IMR-90 (cell line): ENCODE measurements around the gene THNSL1. TPM values are rescaled to one million over a fixed set of nuclear protein-coding genes. Genes with fewer than 3 reads are reported as not detected.
A peak's percentile ranks its signal among the peaks of the same experiment; 100 is the strongest.

Experiments used
- ATAC-seq: fragments of 200-7000 bp; cut with Tn5 transposase; 2 replicates; pipeline ENCODE4 v1.9.1; 2020; ENCODE audit warnings: low read depth, mild to moderate bottlenecking, moderate library complexity
- BruUV-seq: library from RNA; stranded (reverse); fragments of 400-500 nt; replicated peaks from 2 replicates; lab custom pipeline; 2021; lab: Mats Ljungman, UMichigan
- CTCF ChIA-PET: fragments of 300-600 bp; formaldehyde crosslinking; extraction: SDS; loops from one replicate; lab custom pipeline; 2021; ENCODE audit warnings: antibody characterized with exemption; lab: Yijun Ruan, JAX
- POLR2A ChIA-PET: fragments of 300-600 bp; sonication (Branson Sonifier 250); formaldehyde crosslinking; loops from one replicate; lab custom pipeline; 2022; ENCODE audit warnings: antibody characterized with exemption; ENCODE audit not compliant: unreplicated experiment; lab: Charles Lee
- DNase-seq: peaks from one replicate; pipeline ENCODE4 v3.0.0; 2013
- H2AFZ ChIP-seq: replicated peaks from 2 replicates; pipeline ENCODE3; 2013; ENCODE audit warnings: low read length, mild to moderate bottlenecking; ENCODE audit not compliant: poor library complexity
- H2AK5ac ChIP-seq: 2 replicates; pipeline ENCODE4 v1.6.1; 2013; ENCODE audit warnings: low read depth, low read length, inconsistent platforms
- H2AK9ac ChIP-seq: replicated peaks from 2 replicates; pipeline ENCODE3; 2013; ENCODE audit warnings: mild to moderate bottlenecking, low read depth, low read length, moderate library complexity; ENCODE audit not compliant: poor library complexity
- H2BK120ac ChIP-seq: 2 replicates; pipeline ENCODE4 v1.6.1; 2013; ENCODE audit warnings: low read depth, low read length, inconsistent platforms
- H2BK15ac ChIP-seq: 3 replicates; pipeline ENCODE4 v1.6.1; 2013; ENCODE audit warnings: low read depth, low read length, inconsistent platforms
- H2BK20ac ChIP-seq: 2 replicates; pipeline ENCODE4 v1.6.1; 2013; ENCODE audit warnings: low read depth, mild to moderate bottlenecking, inconsistent platforms, low read length, moderate library complexity
- H2BK5ac ChIP-seq: 2 replicates; pipeline ENCODE4 v1.6.1; 2013; ENCODE audit warnings: mild to moderate bottlenecking, low read depth, low read length, inconsistent platforms; ENCODE audit not compliant: poor library complexity, severe bottlenecking
- H3K14ac ChIP-seq: replicated peaks from 2 replicates; pipeline ENCODE4 v1.6.1; 2013; ENCODE audit warnings: low read depth, low read length, inconsistent platforms
- H3K18ac ChIP-seq: 2 replicates; pipeline ENCODE4 v1.6.1; 2013; ENCODE audit warnings: low read depth, low read length, control low read depth
- H3K23ac ChIP-seq: 2 replicates; pipeline ENCODE4 v1.6.1; 2013; ENCODE audit warnings: low read depth, low read length, inconsistent platforms
- H3K27ac ChIP-seq: 2 replicates; pipeline ENCODE4 v1.5.1; 2013; ENCODE audit warnings: mild to moderate bottlenecking, control low read depth, low read length; ENCODE audit not compliant: insufficient read depth
- H3K27me3 ChIP-seq: 2 replicates; pipeline ENCODE4 v1.6.1; 2013; ENCODE audit warnings: low read length; ENCODE audit not compliant: control insufficient read depth, insufficient read depth
- H3K36me3 ChIP-seq: 2 replicates; pipeline ENCODE4 v1.6.1; 2013; ENCODE audit warnings: low read length, mixed read lengths; ENCODE audit not compliant: control insufficient read depth, insufficient read depth
- H3K4ac ChIP-seq: 2 replicates; pipeline ENCODE4 v1.6.1; 2013; ENCODE audit warnings: low read depth, low read length, inconsistent platforms
- H3K4me1 ChIP-seq: 2 replicates; pipeline ENCODE4 v1.6.1; 2013; ENCODE audit warnings: low read length, mixed read lengths; ENCODE audit not compliant: control insufficient read depth, insufficient read depth
- H3K4me2 ChIP-seq: 2 replicates; pipeline ENCODE4 v1.6.1; 2013; ENCODE audit warnings: low read depth, mild to moderate bottlenecking, control low read depth, low read length, moderate library complexity
- H3K4me3 ChIP-seq: 2 replicates; pipeline ENCODE4 v1.5.1; 2013; ENCODE audit warnings: low read depth, mild to moderate bottlenecking, control low read depth, low read length, moderate library complexity; ENCODE audit not compliant: insufficient read depth
- H3K56ac ChIP-seq: 2 replicates; pipeline ENCODE4 v1.6.1; 2013; ENCODE audit warnings: low read length, inconsistent platforms; ENCODE audit not compliant: insufficient read depth; ENCODE audit errors: extremely low read depth
- H3K79me1 ChIP-seq, 2 experiments: 2 replicates each; pipeline ENCODE4 v1.6.1; 2013; ENCODE audit warnings: low read length in 2 of 2, inconsistent platforms in 1 of 2, low read depth in 1 of 2
- H3K9ac ChIP-seq: 2 replicates; pipeline ENCODE4 v1.6.1; 2013; ENCODE audit warnings: low read depth, low read length, control low read depth
- H3K9me1 ChIP-seq: 2 replicates; pipeline ENCODE4 v1.6.1; 2013; ENCODE audit warnings: low read length, inconsistent platforms; ENCODE audit not compliant: insufficient read depth
- H3K9me3 ChIP-seq: 2 replicates; pipeline ENCODE4 v1.6.1; 2013; ENCODE audit warnings: low read length; ENCODE audit not compliant: control insufficient read depth, insufficient read depth
- H4K20me1 ChIP-seq: 2 replicates; pipeline ENCODE4 v1.6.1; 2013; ENCODE audit warnings: low read length, inconsistent platforms; ENCODE audit not compliant: insufficient read depth
- H4K5ac ChIP-seq: 2 replicates; pipeline ENCODE4 v1.6.1; 2013; ENCODE audit warnings: mild to moderate bottlenecking, low read depth, low read length, control low read depth
- H4K8ac ChIP-seq, 2 experiments: 2 replicates each; pipeline ENCODE4 v1.6.1; 2013; ENCODE audit warnings: low read depth in 2 of 2, low read length in 2 of 2, control low read depth in 1 of 2, inconsistent platforms in 1 of 2
- H4K91ac ChIP-seq: 2 replicates; pipeline ENCODE4 v1.6.1; 2013; ENCODE audit warnings: low read depth, low read length, inconsistent platforms; ENCODE audit not compliant: insufficient read depth
- CEBPB ChIP-seq: IDR thresholded peaks from 2 replicates; pipeline ENCODE4 v1.6.1; 2012; ENCODE audit warnings: low read depth, low read length, improper control_type of control experiment
- MAZ ChIP-seq: IDR thresholded peaks from 2 replicates; pipeline ENCODE4 v1.6.1; 2012; ENCODE audit warnings: low read depth, mild to moderate bottlenecking, low read length, improper control_type of control experiment, moderate library complexity, borderline replicate concordance
- WGBS, 2 experiments: methylation state at CpG; one replicate each; pipeline versions ENCODE4 v1.1.5 to v1.1.7; 2013; ENCODE audit warnings: missing lambda C conversion rate in 2 of 2; ENCODE audit not compliant: insufficient read length in 1 of 2; ENCODE audit errors: extremely low coverage in 2 of 2; 5-methylcytosine and 5-hydroxymethylcytosine counted together
- dilution Hi-C: fragments of 300-500 bp; cut with HindIII; formaldehyde crosslinking; loops from one replicate; pipeline ENCODE4 v1.14.3; 2018; ENCODE audit warnings: low sequenced_read_pairs; ENCODE audit not compliant: unreplicated experiment
- in situ Hi-C: fragments of 300-500 bp; cut with MboI; formaldehyde crosslinking; loops from 3 replicates; pipeline ENCODE4 v1.14.3; 2019; ENCODE audit warnings: low sequenced_read_pairs, inconsistent platforms, mixed read lengths
- intact Hi-C: fragments of 100-400 bp; cut with micrococcal nuclease; formaldehyde crosslinking; loops from 2 replicates; pipeline ENCODE4 v1.10.0; 2022
- polyA plus RNA-seq, 3 experiments: library from polyadenylated mRNA; depleted of rRNA; stranded (reverse); fragments of >200 nt; gene quantifications; 2 replicates each; pipeline ENCODE4 v1.2.3, GENCODE V29; 2012; ENCODE audit warnings: low replicate concordance in 1 of 3
- total RNA-seq: library from RNA; depleted of rRNA; stranded (reverse); fragments of >200 nt; gene quantifications from 2 replicates; pipeline ENCODE4 v1.2.3, GENCODE V29; 2012

THNSL1 gene
- total and polyA plus RNA-seq, 2 of the 4 experiments (the other 2 are of a cell fraction): 1.3 to 2.0 TPM

DNA sequence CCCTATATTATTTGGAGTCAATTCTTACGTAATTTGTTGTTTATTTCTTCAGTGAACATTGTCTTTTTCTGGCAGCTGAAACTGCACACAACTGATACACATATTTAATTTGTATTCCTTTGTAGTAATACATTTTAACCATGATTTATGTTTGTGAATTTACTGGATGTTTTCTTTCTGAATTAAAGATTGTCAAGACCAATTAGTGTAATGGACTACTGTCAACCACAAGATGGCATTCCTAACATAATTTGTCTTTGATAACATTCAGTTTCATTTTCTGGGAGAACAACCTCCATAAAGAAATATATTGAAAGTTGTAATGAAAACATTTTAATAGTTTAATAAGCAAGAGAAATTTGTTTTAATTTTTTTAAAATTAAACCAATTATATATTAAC lies 10.1 kb downstream of the THNSL1 start:
- H3K56ac ChIP-seq: no peak overlapping the region
- no peaks in the 10 kb centered on the region for H3K79me1 ChIP-seq
- no peak overlapping the region for H2AK9ac ChIP-seq
- H3K9me1 ChIP-seq: no peaks in the 10 kb centered on the region
- no peak overlapping the region for H3K23ac ChIP-seq
- no peak overlapping the region for H4K91ac ChIP-seq
- H3K14ac ChIP-seq: no peak overlapping the region
- no peaks in the 10 kb centered on the region for H3K4me1 ChIP-seq
- dilution Hi-C loops: no loop called here
- H3K4me3 ChIP-seq: no peak overlapping the region
- POLR2A ChIA-PET: no interaction called here
- no peak overlapping the region for H3K9ac ChIP-seq
- H3K4ac ChIP-seq: no peak overlapping the region
- H3K27me3 ChIP-seq: no peaks in the 10 kb centered on the region
- no peak overlapping the region for H3K4me2 ChIP-seq
- TF ChIP-seq CEBPB (0 out of 2 replicates have a peak, but pooled peaks have one; percentile 10), MAZ (no peak)
- CTCF ChIA-PET: interaction anchor here (1.0 kb wide), 1 partner anchor 44 kb away, joined by 3 read pairs; no protein-coding TSS in a partner anchor
- H4K20me1 ChIP-seq: no peaks in the 10 kb centered on the region
- no peak overlapping the region for H2BK5ac ChIP-seq
- H4K5ac ChIP-seq: no peak overlapping the region
- intact Hi-C loops: no loop called here
- no CpG with 5 or more reads among the region's 1 CpG for WGBS, 2 experiments
- no peak overlapping the region for H4K8ac ChIP-seq
- H2BK15ac ChIP-seq: no peak overlapping the region
- no peak overlapping the region for H2BK20ac ChIP-seq
- H3K18ac ChIP-seq: no peak overlapping the region
- H3K9me3 ChIP-seq: no peaks in the 10 kb centered on the region
- ATAC-seq (no peak), DNase-seq (peak; percentile 10)
- BruUV-seq: no TSS peak
- no peak overlapping the region for H3K27ac ChIP-seq
- H2AFZ ChIP-seq: no peak overlapping the region
- in situ Hi-C loops: no loop called here
- no peaks in the 10 kb centered on the region for H3K36me3 ChIP-seq
- no peak overlapping the region for H2AK5ac ChIP-seq
- no peak overlapping the region for H2BK120ac ChIP-seq
